ENCODE data around the gene ZNF778.

The ZNF778 gene

DNA sequence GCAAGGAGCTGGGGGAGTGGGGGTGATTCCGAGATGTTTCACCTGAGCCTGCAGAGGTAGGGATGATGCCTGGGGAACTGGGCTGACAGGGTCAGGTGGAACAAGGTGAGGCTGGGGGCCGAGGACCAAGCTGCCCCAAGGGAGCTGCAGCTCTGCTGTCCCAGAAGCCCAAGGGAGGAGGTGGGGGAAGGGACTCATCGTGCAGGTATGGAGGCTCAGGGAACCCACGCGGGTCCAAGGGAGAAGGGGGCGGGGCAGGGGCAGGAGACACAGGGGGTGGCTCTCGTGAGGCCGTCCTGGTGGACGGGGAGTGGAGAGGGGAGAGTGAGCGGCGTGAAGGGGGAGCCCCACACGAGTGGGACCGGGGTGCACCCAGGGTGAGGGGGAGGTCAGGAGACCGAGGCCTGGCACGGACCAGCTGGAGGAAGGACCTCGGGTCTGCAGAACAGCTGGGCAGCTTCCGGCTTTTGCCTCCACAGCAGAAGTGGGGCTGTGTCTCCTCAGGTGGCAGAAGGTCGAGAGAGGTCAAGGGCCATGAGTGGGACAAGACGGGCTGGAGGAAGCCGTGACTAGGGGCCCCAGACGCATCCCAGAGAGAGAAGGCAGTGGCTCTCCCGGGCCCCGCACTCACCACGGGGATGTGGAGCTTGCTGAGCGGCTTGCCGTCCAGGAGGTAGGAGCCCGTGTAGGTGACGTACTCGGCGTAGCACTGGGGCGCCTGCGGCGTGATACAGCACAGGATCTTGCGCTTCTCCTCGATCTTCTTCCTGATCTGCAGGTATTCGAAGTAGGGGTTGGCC lies 61.1 kb downstream of the ZNF778 start:
- no peak for DNase-seq

DNA sequence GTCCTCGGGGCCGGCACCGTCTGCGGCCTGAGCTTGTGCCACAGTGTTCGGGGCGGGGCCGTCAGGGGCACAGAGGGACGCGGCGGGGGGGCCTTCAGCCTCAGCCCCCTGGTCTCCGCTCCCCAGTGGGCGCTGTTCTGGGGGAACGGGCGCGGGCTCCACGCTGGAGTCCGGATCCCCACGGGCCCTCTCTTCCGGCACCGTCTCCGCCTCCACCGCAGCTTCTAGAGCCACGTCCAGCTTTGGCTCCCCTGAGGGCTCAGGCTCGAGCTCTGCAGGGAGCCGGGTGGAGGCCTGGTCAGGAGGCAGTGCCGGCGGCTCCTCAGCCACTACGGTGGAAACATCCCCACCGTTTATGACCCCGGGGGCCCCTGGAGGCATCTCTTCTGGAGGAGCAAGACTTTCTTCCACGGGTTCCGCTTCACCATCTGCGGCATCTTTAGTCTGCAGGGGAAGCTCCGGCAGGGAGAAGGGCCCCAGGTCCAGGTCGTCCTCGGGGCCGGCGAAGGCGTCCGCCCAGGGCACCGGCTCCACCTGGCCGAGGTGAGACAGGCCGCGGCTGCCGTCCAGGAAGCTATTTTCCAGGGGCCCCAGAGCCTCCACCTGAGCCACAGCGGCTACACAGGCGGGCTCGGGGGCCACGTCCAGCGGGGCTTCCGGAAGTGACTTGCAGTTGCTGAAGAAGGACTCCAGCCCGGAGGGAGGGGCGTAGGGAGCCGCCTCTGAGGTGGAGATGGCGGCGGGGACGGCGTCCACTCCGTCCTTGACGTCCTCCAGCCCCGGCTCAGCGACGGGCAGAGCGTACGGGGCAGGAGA lies 62.4 kb downstream of the ZNF778 start:
- no peak for DNase-seq

DNA sequence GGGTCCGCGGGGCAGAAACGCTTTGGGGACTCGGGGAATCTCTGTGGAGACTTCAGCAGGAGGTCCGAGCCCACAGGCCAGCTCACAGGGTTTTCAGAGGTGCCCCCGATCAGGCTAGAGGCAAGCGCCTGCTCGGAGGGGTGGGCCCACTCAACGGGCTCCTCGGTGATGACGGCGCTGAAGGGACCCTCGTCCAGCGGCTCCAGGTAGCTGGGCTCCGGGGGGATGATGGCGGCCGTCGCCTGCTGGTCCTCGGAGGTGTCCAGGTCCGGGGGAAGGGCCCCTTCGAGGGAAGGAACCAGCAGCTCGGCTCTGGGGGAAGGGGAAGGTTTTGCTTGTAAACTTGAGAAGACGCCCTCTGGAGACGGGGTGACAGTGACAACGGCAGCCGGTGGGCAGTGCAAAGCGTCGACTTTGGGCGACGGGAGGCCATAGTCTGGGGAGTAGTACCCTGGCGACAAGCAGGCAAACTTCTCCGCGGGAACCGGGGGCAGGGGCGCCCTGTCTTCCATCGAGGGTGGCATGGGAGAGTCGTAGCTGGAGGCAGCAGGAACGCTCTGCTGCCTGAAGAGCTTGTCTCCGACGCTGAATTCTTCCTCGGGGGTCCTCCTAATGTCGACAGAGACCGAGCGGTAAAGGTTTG lies 63.2 kb downstream of the ZNF778 start:
- DNase-seq = no peak

DNA sequence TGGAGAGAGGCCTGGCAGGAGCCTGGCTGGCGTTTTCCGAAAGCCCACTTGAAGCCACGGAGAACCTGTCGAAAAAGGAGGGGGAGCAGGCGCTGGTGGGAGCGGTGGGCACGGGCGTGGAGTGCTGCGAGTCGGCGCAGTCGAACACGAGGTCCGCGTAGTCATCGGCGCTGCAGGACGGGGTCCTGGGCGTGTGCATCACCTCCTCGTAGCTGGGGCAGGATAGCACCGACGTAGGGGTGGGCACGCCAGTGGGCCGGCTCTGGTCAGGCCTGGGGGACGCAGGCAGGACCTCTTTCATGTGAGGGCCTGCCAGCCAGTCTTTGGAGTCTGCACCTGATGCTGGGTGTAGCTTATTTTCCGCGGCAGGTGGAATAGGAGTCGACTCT lies 63.7 kb downstream of the ZNF778 start:
- DNase-seq = no peak

DNA sequence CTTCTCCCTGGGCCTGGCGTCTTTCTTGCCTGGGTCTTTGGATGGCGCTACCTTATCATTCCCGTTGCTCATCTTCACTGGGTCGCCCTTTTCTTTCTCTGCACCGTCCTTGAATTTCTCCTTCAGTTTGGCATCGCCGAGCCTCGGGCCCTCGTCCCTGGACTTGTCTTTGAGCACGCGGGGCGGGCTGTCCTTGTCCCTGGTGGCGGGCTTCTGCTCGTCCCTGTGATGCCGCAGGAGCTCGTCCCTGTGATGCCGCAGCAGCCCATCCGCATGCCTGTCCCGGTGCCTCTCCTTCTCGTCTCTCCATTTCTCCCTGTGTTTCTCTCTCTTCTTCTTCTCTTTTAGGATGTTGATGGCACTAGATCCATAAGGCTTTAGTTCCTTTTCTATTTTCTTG lies 64.3 kb downstream of the ZNF778 start:
- no peak for DNase-seq

DNA sequence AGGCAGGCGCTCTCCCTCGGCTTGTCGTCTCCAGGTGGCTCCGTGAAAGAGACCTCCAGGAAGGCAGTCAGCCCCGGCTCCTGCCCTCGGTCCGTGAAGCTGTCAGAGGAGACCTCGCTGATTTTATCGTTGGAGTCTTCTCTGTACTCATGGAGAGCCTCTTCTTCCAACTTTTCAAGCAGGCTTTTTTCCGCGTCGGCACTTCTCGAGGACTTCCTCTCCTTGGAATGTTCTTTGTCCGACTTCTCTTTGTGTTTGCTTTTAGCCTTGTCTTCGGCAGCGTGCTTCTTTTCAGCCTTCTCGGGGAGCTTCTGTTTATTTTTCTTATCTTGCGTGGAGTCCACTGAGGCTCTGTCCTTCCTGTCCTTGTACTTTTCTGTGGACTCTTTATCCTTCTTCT lies 65.0 kb downstream of the ZNF778 start:
- DNase-seq = no peak

DNA sequence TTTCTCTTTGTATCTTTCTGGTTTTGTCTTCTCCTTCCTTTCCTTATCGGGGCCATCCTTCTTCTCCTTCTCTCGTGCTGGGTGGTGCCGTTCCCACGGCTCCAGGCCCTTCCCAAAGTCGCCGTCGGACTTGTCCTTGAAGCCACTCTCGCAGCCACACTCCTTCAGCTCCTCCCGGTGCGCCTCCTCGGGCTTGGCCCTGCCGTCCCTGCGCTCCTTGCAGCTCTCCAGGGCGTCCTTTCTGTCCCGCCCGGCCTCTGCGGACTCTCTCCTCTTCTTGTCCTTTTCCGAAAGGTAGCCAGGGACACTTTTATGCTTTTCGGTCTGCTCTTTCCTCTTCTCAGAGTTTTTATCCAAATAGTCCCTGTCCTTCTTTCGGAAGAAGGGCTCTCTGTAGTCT lies 65.9 kb downstream of the ZNF778 start:
- no peak for DNase-seq

DNA sequence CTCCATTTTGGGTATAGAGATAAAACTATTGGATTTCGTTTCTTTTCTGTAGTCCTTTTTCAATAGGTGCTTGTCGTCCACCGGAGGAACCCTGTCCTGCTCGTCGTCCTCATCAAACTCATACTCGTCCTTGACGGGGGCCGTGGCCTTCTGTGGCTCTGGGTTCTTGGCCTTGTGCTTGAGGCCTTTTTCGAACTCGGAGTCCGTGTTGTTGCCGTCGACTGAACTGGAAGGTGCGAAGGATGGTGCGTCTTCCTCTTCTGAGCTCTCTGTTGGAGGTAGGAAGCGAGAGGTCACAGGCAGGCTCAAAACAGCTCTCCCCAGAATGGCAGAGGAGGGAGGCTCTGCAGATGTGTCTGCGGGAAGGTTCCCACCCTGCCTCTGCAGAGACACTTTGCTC lies 67.9 kb downstream of the ZNF778 start:
- no peak for DNase-seq

DNA sequence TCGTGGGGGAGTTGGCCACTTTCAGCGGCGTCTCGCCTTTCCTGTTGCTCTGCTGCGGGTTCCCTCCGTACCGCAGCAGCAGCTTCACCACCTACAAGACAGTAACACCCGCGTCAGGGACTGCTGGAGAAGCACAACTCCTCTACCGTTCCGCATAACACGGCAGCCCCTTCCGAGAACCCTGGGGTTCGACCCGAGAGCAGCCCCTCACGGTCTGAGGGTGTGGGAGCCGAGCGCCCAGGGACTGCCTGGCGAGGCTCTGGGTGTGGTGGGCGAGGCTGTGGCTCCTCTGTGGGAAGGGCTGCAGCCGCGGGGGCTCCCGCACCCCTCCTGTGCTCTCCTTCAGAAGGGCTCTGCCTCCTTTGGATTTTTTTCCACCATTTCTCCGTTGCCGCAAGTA lies 68.6 kb downstream of the ZNF778 start:
- no peak for DNase-seq

All from stimulated activated naive CD4-positive, alpha-beta T cell treated with Interleukin-2 at 50 U/mL for 16 hours (primary cell).